ENCODE results near the gene RSPH3. TPM values are rescaled to one million over a fixed set of nuclear protein-coding genes. Genes with fewer than 3 reads are reported as not detected.

RSPH3 gene
- polyA plus RNA-seq, 1 donor from 2014 or later: 3.5 TPM

DNA sequence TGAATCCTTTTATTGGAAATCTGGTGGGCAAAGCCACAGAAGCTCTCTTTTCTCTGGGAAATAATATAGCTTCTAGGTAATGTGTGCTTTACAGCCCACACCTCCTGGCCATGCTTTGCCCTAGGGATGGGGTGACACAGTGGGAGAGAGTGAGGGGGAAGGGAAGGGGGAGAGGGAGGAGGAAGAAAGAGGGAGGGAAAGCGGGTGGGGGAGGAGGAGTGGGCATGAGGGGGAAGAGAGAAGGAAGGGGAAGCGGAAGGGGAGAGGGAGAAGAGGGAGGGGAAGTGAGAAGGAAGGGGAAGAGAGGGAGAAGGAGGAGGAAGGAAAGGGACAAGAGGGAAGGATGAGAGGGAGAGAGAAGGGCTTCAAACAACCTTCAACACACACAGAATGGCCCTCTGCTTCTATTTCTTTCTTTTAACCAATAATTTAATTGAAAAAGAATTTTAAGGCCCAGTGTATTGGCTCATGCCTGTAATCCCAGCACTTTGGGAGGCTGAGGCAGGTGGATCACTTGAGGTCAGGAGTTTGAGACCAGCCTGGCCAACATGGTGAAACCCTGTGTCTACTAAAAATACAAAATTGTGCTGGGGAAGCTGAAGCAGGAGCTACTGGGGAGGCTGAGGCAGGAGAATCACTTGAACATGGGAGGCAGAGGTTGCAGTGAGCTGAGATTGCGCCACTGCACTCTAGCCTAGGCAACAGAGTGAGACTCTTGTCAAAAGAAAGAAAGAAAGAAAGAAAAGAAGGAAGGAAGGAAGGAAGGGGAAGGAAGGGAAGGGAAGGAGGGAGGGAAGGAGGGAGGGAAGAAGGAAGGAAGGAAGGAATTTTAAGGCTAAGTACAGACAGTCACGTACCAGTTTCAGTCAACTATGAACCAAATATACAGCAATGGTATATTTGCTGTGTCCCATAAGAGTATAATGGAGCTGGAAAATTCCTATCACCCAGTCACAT, 75.2 kb downstream of the RSPH3 start:
- no peak for TF ChIP-seq TAF1 (IDR thresholded peaks at IDR 0.05; ENCODE audit: low read depth)
- no peak for TF ChIP-seq EZH2 (IDR thresholded peaks at IDR 0.05; ENCODE audit: borderline replicate concordance, insufficient read depth, low read length, poor library complexity, severe bottlenecking)
- TF ChIP-seq, protein P1, sequence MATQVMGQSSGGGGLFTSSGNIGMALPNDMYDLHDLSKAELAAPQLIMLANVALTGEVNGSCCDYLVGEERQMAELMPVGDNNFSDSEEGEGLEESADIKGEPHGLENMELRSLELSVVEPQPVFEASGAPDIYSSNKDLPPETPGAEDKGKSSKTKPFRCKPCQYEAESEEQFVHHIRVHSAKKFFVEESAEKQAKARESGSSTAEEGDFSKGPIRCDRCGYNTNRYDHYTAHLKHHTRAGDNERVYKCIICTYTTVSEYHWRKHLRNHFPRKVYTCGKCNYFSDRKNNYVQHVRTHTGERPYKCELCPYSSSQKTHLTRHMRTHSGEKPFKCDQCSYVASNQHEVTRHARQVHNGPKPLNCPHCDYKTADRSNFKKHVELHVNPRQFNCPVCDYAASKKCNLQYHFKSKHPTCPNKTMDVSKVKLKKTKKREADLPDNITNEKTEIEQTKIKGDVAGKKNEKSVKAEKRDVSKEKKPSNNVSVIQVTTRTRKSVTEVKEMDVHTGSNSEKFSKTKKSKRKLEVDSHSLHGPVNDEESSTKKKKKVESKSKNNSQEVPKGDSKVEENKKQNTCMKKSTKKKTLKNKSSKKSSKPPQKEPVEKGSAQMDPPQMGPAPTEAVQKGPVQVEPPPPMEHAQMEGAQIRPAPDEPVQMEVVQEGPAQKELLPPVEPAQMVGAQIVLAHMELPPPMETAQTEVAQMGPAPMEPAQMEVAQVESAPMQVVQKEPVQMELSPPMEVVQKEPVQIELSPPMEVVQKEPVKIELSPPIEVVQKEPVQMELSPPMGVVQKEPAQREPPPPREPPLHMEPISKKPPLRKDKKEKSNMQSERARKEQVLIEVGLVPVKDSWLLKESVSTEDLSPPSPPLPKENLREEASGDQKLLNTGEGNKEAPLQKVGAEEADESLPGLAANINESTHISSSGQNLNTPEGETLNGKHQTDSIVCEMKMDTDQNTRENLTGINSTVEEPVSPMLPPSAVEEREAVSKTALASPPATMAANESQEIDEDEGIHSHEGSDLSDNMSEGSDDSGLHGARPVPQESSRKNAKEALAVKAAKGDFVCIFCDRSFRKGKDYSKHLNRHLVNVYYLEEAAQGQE (IDR thresholded peaks at IDR 0.05; ENCODE audit: borderline replicate concordance): no peak
- Histone ChIP-seq H2AFZ (ENCODE audit: low read depth, low read length) (no peak overlapping the region), H3K4me2 (ENCODE audit: low read length) (no peak overlapping the region), H3K36me3 (ENCODE audit: insufficient read depth, low read length) (no peaks in the 10 kb centered on the region), H3K79me2 (replicated peaks; ENCODE audit: insufficient read depth, low read length) (no peaks in the 10 kb centered on the region), H3K9me3 (ENCODE audit: low read length) (no peaks in the 10 kb centered on the region), H3K4me3 (ENCODE audit: low read length) (no peak overlapping the region), H3F3A (ENCODE audit: insufficient read depth, low read length, poor library complexity, severe bottlenecking) (no peaks in the 10 kb centered on the region), H3K9ac (ENCODE audit: low read length) (no peak overlapping the region), H4K20me1 (ENCODE audit: insufficient read depth) (no peaks in the 10 kb centered on the region), H3K27me3 (ENCODE audit: insufficient read depth, low read depth, low read length) (no peaks in the 10 kb centered on the region), H3K9me2 (ENCODE audit: insufficient read depth, low read length) (no peaks in the 10 kb centered on the region), H3K27ac (ENCODE audit: low read length) (no peak overlapping the region)

- H3K27me3 ChIP-seq (ENCODE audit: insufficient read depth, low read depth, low read length): no peaks in the 10 kb centered on the region
- no peak for TF ChIP-seq RAD21 (conservative IDR thresholded peaks at IDR 0.05)
- TF ChIP-seq EZH2 (IDR thresholded peaks at IDR 0.05; ENCODE audit: borderline replicate concordance, insufficient read depth, low read length, poor library complexity, severe bottlenecking): no peak
- TF ChIP-seq EP300 (conservative IDR thresholded peaks at IDR 0.05; ENCODE audit: poor library complexity, severe bottlenecking): no peak
- no peak for TF ChIP-seq POLR2AphosphoS5 (IDR thresholded peaks at IDR 0.05)
- TF ChIP-seq SMC3 (conservative IDR thresholded peaks at IDR 0.05; ENCODE audit: poor library complexity): no peak
- TF ChIP-seq, protein P1 (IDR thresholded peaks at IDR 0.05; ENCODE audit: borderline replicate concordance): no peak
- no peak for TF ChIP-seq MXI1 (conservative IDR thresholded peaks at IDR 0.05; ENCODE audit: poor library complexity, severe bottlenecking)
- TF ChIP-seq TAF1 (IDR thresholded peaks at IDR 0.05; ENCODE audit: low read depth): no peak
- no peak for TF ChIP-seq CTCF (IDR thresholded peaks at IDR 0.05; ENCODE audit: poor library complexity, severe bottlenecking)
- no peak overlapping the region for H3K4me2 ChIP-seq (ENCODE audit: low read length)
- H3K27ac ChIP-seq (ENCODE audit: low read length): no peak overlapping the region
- H3K9ac ChIP-seq (ENCODE audit: low read length): no peak overlapping the region
- H2AFZ ChIP-seq (ENCODE audit: low read depth, low read length): no peak overlapping the region
- H3K9me3 ChIP-seq (ENCODE audit: low read length): no peaks in the 10 kb centered on the region
- H3K4me3 ChIP-seq (ENCODE audit: low read length): no peak overlapping the region
- H4K20me1 ChIP-seq (ENCODE audit: insufficient read depth): no peaks in the 10 kb centered on the region
- H3F3A ChIP-seq (ENCODE audit: insufficient read depth, low read length, poor library complexity, severe bottlenecking): no peaks in the 10 kb centered on the region
- H3K36me3 ChIP-seq (ENCODE audit: insufficient read depth, low read length): no peaks in the 10 kb centered on the region
- H3K79me2 ChIP-seq (replicated peaks; ENCODE audit: insufficient read depth, low read length): no peaks in the 10 kb centered on the region
- no peaks in the 10 kb centered on the region for H3K9me2 ChIP-seq (ENCODE audit: insufficient read depth, low read length)
Measured at GRCh38 chr6:158923805-158924498, 76.0 kb downstream of the RSPH3 start.

Measured in neural cell (in vitro differentiated cells).